Fibroblast of lung (primary cell): ENCODE results near the gene CCDC138. TPM values are rescaled to one million over a fixed set of nuclear protein-coding genes. Genes with fewer than 3 reads are reported as not detected.

ENCODE experiments used
- DNase-seq, 2 donors: peaks; one replicate each; pipeline versions ENCODE4 v3.0.0 to v3.0.0-alpha.2; 2010; ENCODE audit warnings: low read depth in 2 of 2
- H2AFZ ChIP-seq: 2 replicates; pipeline ENCODE4 v1.5.1; 2012; ENCODE audit warnings: low read length, control low read depth, inconsistent platforms
- H3K27ac ChIP-seq: 2 replicates; pipeline ENCODE4 v1.5.1; 2011; ENCODE audit warnings: low read length, control low read depth; ENCODE audit not compliant: insufficient read depth
- H3K27me3 ChIP-seq: 2 replicates; pipeline ENCODE4 v1.5.1; 2011; ENCODE audit warnings: mild to moderate bottlenecking, low read length; ENCODE audit not compliant: control insufficient read depth, insufficient read depth
- H3K36me3 ChIP-seq: 2 replicates; pipeline ENCODE4 v1.5.1; 2011; ENCODE audit warnings: low read length; ENCODE audit not compliant: control insufficient read depth, insufficient read depth
- H3K4me1 ChIP-seq: 2 replicates; pipeline ENCODE4 v1.5.1; 2011; ENCODE audit warnings: low read length; ENCODE audit not compliant: control insufficient read depth, insufficient read depth; ENCODE audit errors: extremely low read depth
- H3K4me2 ChIP-seq: 2 replicates; pipeline ENCODE4 v1.5.1; 2011; ENCODE audit warnings: low read length, control low read depth; ENCODE audit not compliant: insufficient read depth; ENCODE audit errors: extremely low read depth
- H3K4me3 ChIP-seq, 4 experiments: fragments of 200-600 bp in 1 of 4; sonication (generic) in 1 of 4; replicated peaks in 1 of 4; 2 replicates each; pipeline ENCODE4 v1.5.1; 2011 to 2016; ENCODE audit warnings: low read length in 4 of 4, low read depth in 3 of 4, mild to moderate bottlenecking in 3 of 4, control low read depth in 2 of 4, inconsistent platforms in 1 of 4, mixed read lengths in 1 of 4; ENCODE audit not compliant: insufficient read depth in 1 of 4; ENCODE audit errors: control extremely low read depth in 1 of 4
- H3K79me2 ChIP-seq: 2 replicates; pipeline ENCODE4 v1.5.1; 2012; ENCODE audit warnings: mild to moderate bottlenecking, low read length, inconsistent platforms; ENCODE audit not compliant: control insufficient read depth, insufficient read depth
- H3K9ac ChIP-seq: 2 replicates; pipeline ENCODE4 v1.5.1; 2011; ENCODE audit warnings: mild to moderate bottlenecking, low read length, control low read depth; ENCODE audit not compliant: insufficient read depth
- H3K9me3 ChIP-seq: 2 replicates; pipeline ENCODE4 v1.5.1; 2012; ENCODE audit warnings: low read depth, low read length; ENCODE audit not compliant: control insufficient read depth, insufficient read depth
- H4K20me1 ChIP-seq: 2 replicates; pipeline ENCODE4 v1.5.1; 2011; ENCODE audit warnings: low read length; ENCODE audit not compliant: control insufficient read depth, insufficient read depth; ENCODE audit errors: extremely low read depth
- CTCF ChIP-seq, 2 donors: IDR thresholded peaks in 1 of 2; conservative IDR thresholded peaks in 1 of 2; 1 replicate in 1 of 2; 2 replicates in 1 of 2; pipeline ENCODE4 v1.5.1; 2011 to 2012; ENCODE audit warnings: low read length in 2 of 2, control low read depth in 1 of 2, inconsistent platforms in 1 of 2, low read depth in 1 of 2, mild to moderate bottlenecking in 1 of 2
- EZH2 ChIP-seq: IDR thresholded peaks from 2 replicates; pipeline ENCODE4 v1.5.1; 2012; ENCODE audit warnings: low read length, control low read depth, mild to moderate bottlenecking; ENCODE audit errors: missing control alignments
- polyA plus RNA-seq, 2 donors: library from polyadenylated mRNA; depleted of rRNA in 1 of 2; stranded (reverse) in 1 of 2; unstranded in 1 of 2; fragments of >200 nt; gene quantifications; 2 replicates each; pipeline ENCODE4 v1.2.1, GENCODE V29; 2011 to 2012; ENCODE audit warnings: missing spikeins in 1 of 2
- total RNA-seq: library from RNA; depleted of rRNA; stranded (reverse); fragments of >200 nt; gene quantifications from 2 replicates; pipeline ENCODE4 v1.2.1, GENCODE V29; 2014

CCDC138 gene
- total and polyA plus RNA-seq, 2 donors (not counting 1 experiment from before 2014, with no cell fraction given), result 1.7 to 3.3 TPM

- Histone ChIP-seq H3K27me3 (peaks cover 3% of the 10 kb centered on the region), H3K4me3 (no peak overlapping the region), H3K27ac (no peak overlapping the region), H4K20me1 (no peaks in the 10 kb centered on the region), H3K36me3 (no peaks in the 10 kb centered on the region), H3K9me3 (no peaks in the 10 kb centered on the region), H2AFZ (no peak overlapping the region), H3K79me2 (no peaks in the 10 kb centered on the region), H3K4me1 (no peaks in the 10 kb centered on the region), H3K9ac (no peak overlapping the region), H3K4me2 (no peak overlapping the region)
- no peak for DNase-seq
- TF ChIP-seq CTCF (conservative IDR thresholded peaks at IDR 0.05 in 1 of 2, IDR thresholded peaks at IDR 0.05 in 1 of 2; ENCODE audit: low read depth in 1 of 2, low read length in 2 of 2) (no peak), EZH2 (no peak)
Observed at GRCh38 chr2:108904680-108905079, 118.1 kb downstream of the CCDC138 start.

GRCh38 chr2:108905176-108905575, 118.6 kb downstream of the CCDC138 start:
- Histone ChIP-seq H2AFZ (no peak overlapping the region), H3K4me3 (no peak overlapping the region)

GRCh38 chr2:108905906-108906305, 119.3 kb downstream of the CCDC138 start:
- Histone ChIP-seq H4K20me1 (no peaks in the 10 kb centered on the region), H3K4me1 (no peaks in the 10 kb centered on the region), H3K27me3 (peaks cover 3% of the 10 kb centered on the region), H3K9ac (no peak overlapping the region), H3K4me2 (no peak overlapping the region), H3K27ac (no peak overlapping the region), H3K36me3 (no peaks in the 10 kb centered on the region), H3K4me3 (no peak overlapping the region), H3K9me3 (no peaks in the 10 kb centered on the region), H2AFZ (no peak overlapping the region), H3K79me2 (no peaks in the 10 kb centered on the region)
- no peak for TF ChIP-seq EZH2
- TF ChIP-seq CTCF (conservative IDR thresholded peaks at IDR 0.05 in 1 of 2, IDR thresholded peaks at IDR 0.05 in 1 of 2; ENCODE audit: low read depth in 1 of 2, low read length in 2 of 2), result no peak
- DNase-seq, result no peak

More at GRCh38 chr2:108905176-108905575, 118.6 kb downstream of the CCDC138 start:
- DNase-seq, result no peak
- no peak for TF ChIP-seq CTCF (conservative IDR thresholded peaks at IDR 0.05 in 1 of 2, IDR thresholded peaks at IDR 0.05 in 1 of 2; ENCODE audit: low read depth in 1 of 2, low read length in 2 of 2)
- no peak for TF ChIP-seq EZH2
- Histone ChIP-seq H3K79me2 (no peaks in the 10 kb centered on the region), H3K9me3 (no peaks in the 10 kb centered on the region), H4K20me1 (no peaks in the 10 kb centered on the region), H3K4me2 (no peak overlapping the region), H3K27ac (no peak overlapping the region), H3K27me3 (peaks cover 3% of the 10 kb centered on the region), H3K4me1 (no peaks in the 10 kb centered on the region), H3K9ac (no peak overlapping the region), H3K36me3 (no peaks in the 10 kb centered on the region)
